OCI-LY1 (cell line): Measurements from ENCODE around the gene HOXD4.

Source experiments
- H2AFZ ChIP-seq: fragments of 200-600 bp; sonication (generic), shearing (Covaris generic); 2 replicates; pipeline ENCODE4 v1.6.0; 2014; ENCODE audit warnings: antibody characterized with exemption, mild to moderate bottlenecking, low read length
- H3F3A ChIP-seq: fragments of 200-600 bp; sonication (generic), shearing (Covaris generic); 2 replicates; pipeline ENCODE4 v1.6.0; 2014; ENCODE audit warnings: mild to moderate bottlenecking, antibody characterized with exemption, low read length, moderate library complexity; ENCODE audit not compliant: insufficient read depth
- H3K27ac ChIP-seq: fragments of 200-600 bp; sonication (generic); 2 replicates; pipeline ENCODE4 v1.5.1; 2014; ENCODE audit warnings: low read length, mixed run types, mild to moderate bottlenecking, low read depth; ENCODE audit not compliant: poor library complexity, severe bottlenecking
- H3K27me3 ChIP-seq: fragments of 200-600 bp; sonication (generic); 2 replicates; pipeline ENCODE4 v1.6.0; 2014; ENCODE audit warnings: antibody characterized with exemption, mild to moderate bottlenecking, low read length, moderate library complexity; ENCODE audit not compliant: insufficient read depth
- H3K36me3 ChIP-seq: fragments of 200-600 bp; sonication (generic); 2 replicates; pipeline ENCODE4 v1.6.1; 2014; ENCODE audit warnings: mild to moderate bottlenecking, antibody characterized with exemption, low read length, moderate library complexity, mixed read lengths; ENCODE audit not compliant: insufficient read depth
- H3K4me1 ChIP-seq: fragments of 200-600 bp; sonication (generic); 2 replicates; pipeline ENCODE4 v1.5.1; 2014; ENCODE audit warnings: mild to moderate bottlenecking, low read length, moderate library complexity; ENCODE audit not compliant: insufficient read depth, severe bottlenecking
- H3K4me2 ChIP-seq: fragments of 200-600 bp; sonication (generic), shearing (Covaris generic); 2 replicates; pipeline ENCODE4 v1.6.1; 2014; ENCODE audit warnings: low read length
- H3K4me3 ChIP-seq: fragments of 200-600 bp; sonication (generic); 2 replicates; pipeline ENCODE4 v1.5.1; 2014; ENCODE audit warnings: low read length, low read depth, mild to moderate bottlenecking, mixed read lengths; ENCODE audit not compliant: poor library complexity, severe bottlenecking
- H3K79me2 ChIP-seq: fragments of 200-600 bp; shearing (Covaris generic); 2 replicates; pipeline ENCODE4 v1.6.1; 2016; ENCODE audit warnings: mixed run types, low read length, mixed read lengths; ENCODE audit not compliant: insufficient read depth
- H3K9ac ChIP-seq: fragments of 200-600 bp; sonication (generic), shearing (Covaris generic); 2 replicates; pipeline ENCODE4 v1.6.1; 2014; ENCODE audit warnings: mild to moderate bottlenecking, low read length, mixed read lengths
- H3K9me2 ChIP-seq: fragments of 200-600 bp; sonication (generic), shearing (Covaris generic); 2 replicates; pipeline ENCODE4 v1.6.1; 2014; ENCODE audit warnings: low read depth, mild to moderate bottlenecking, low read length, mixed read lengths
- H3K9me3 ChIP-seq: fragments of 200-600 bp; shearing (Covaris generic); 2 replicates; pipeline ENCODE4 v1.6.1; 2014; ENCODE audit warnings: low read length, mixed read lengths
- H4K20me1 ChIP-seq: fragments of 200-600 bp; sonication (generic), shearing (Covaris generic); 2 replicates; pipeline ENCODE4 v1.6.0; 2016; ENCODE audit warnings: mild to moderate bottlenecking, low read length; ENCODE audit not compliant: insufficient read depth
- EZH2 ChIP-seq: fragments of 200-600 bp; sonication (generic), shearing (Covaris generic); IDR thresholded peaks from 2 replicates; pipeline ENCODE4 v1.8.0; 2017; ENCODE audit warnings: borderline replicate concordance, mixed run types, mild to moderate bottlenecking, antibody characterized with exemption, low read length, moderate library complexity, mixed read lengths
- TF ChIP-seq, protein P1 (sequence below): fragments of 200-600 bp; sonication (generic), shearing (Covaris generic); IDR thresholded peaks from 2 replicates; pipeline ENCODE4 v1.5.1; 2017; ENCODE audit warnings: mild to moderate bottlenecking, antibody characterized with exemption, low read length, moderate library complexity, mixed read lengths

Gene HOXD4

DNA sequence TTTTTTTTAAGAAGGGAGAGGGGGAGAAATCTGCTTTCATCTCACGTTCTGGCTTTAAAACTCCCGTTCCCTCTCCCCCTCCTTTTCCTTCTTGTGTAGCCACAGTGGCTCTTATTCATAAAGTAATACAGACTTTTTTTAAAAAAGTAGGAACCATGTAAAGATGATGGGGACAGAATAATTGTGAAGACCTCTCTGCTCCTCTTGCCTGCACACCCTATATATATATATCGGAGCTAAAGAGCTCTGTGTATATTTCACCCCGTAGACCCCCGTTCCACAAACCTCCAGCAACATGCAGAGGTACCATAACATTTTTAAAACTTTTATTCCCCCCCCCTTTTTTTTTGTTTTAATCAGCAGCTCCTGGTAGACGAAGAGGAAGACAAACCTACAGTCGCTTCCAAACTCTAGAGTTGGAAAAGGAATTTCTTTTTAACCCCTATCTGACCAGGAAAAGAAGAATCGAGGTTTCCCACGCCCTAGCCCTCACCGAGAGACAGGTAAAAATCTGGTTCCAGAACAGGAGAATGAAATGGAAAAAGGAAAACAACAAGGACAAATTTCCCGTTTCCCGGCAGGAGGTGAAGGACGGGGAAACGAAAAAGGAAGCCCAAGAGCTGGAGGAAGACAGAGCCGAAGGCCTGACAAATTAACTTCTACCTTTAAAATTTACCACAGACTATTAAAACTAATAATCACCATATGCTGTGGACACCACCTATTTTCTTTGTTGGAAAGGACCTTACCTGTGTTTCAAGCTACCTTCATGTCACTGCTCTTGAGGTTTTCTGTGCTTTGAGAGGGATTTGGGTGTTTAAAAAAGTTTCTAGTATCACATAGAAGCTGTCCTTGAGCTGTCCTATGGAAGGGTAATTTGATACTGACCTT, 20.1 kb upstream of the HOXD4 start:
- H3K79me2 ChIP-seq: no peaks in the 10 kb centered on the region
- H3K36me3 ChIP-seq: no peaks in the 10 kb centered on the region
- H3K27ac ChIP-seq: no peak overlapping the region
- no peaks in the 10 kb centered on the region for H3F3A ChIP-seq
- H3K9me2 ChIP-seq: no peaks in the 10 kb centered on the region
- TF ChIP-seq, protein P1, sequence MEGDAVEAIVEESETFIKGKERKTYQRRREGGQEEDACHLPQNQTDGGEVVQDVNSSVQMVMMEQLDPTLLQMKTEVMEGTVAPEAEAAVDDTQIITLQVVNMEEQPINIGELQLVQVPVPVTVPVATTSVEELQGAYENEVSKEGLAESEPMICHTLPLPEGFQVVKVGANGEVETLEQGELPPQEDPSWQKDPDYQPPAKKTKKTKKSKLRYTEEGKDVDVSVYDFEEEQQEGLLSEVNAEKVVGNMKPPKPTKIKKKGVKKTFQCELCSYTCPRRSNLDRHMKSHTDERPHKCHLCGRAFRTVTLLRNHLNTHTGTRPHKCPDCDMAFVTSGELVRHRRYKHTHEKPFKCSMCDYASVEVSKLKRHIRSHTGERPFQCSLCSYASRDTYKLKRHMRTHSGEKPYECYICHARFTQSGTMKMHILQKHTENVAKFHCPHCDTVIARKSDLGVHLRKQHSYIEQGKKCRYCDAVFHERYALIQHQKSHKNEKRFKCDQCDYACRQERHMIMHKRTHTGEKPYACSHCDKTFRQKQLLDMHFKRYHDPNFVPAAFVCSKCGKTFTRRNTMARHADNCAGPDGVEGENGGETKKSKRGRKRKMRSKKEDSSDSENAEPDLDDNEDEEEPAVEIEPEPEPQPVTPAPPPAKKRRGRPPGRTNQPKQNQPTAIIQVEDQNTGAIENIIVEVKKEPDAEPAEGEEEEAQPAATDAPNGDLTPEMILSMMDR: no peak
- no peak for TF ChIP-seq EZH2
- H4K20me1 ChIP-seq: no peaks in the 10 kb centered on the region
- no peaks in the 10 kb centered on the region; the same call in none of the 2 replicates for H3K27me3 ChIP-seq
- H2AFZ ChIP-seq: no peak overlapping the region
- H3K9ac ChIP-seq: no peak overlapping the region
- H3K4me1 ChIP-seq: no peaks in the 10 kb centered on the region
- H3K9me3 ChIP-seq: no peaks in the 10 kb centered on the region
- H3K4me3 ChIP-seq: no peak overlapping the region
- H3K4me2 ChIP-seq: no peak overlapping the region

DNA sequence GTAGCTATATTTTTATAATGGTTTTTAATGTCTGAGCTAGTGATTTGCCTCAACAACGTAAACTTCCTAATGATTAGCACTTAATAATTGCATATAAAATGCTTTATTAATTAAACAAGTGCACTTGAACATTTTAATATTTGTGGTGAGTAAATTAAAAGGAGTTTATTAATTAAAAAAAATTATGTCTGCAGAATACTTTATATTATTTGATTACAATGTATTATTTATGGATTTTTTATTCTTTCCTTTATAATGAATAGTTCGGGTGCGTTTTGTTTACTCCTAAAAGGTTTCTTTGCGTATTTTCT, 19.5 kb upstream of the HOXD4 start:
- H2AFZ ChIP-seq: no peak overlapping the region
- no peaks in the 10 kb centered on the region; the same call in 1 of the 2 replicates for H3K27me3 ChIP-seq
- H3K27ac ChIP-seq: no peak overlapping the region
- no peaks in the 10 kb centered on the region for H3K9me3 ChIP-seq
- H3K9me2 ChIP-seq: no peaks in the 10 kb centered on the region
- H3K4me1 ChIP-seq: no peaks in the 10 kb centered on the region
- TF ChIP-seq EZH2: no peak
- TF ChIP-seq, protein P1: no peak
- H3F3A ChIP-seq: no peaks in the 10 kb centered on the region
- H3K4me3 ChIP-seq: no peak overlapping the region
- H3K4me2 ChIP-seq: no peak overlapping the region
- no peaks in the 10 kb centered on the region for H3K36me3 ChIP-seq
- no peaks in the 10 kb centered on the region for H3K79me2 ChIP-seq
- H3K9ac ChIP-seq: no peak overlapping the region
- H4K20me1 ChIP-seq: no peaks in the 10 kb centered on the region

DNA sequence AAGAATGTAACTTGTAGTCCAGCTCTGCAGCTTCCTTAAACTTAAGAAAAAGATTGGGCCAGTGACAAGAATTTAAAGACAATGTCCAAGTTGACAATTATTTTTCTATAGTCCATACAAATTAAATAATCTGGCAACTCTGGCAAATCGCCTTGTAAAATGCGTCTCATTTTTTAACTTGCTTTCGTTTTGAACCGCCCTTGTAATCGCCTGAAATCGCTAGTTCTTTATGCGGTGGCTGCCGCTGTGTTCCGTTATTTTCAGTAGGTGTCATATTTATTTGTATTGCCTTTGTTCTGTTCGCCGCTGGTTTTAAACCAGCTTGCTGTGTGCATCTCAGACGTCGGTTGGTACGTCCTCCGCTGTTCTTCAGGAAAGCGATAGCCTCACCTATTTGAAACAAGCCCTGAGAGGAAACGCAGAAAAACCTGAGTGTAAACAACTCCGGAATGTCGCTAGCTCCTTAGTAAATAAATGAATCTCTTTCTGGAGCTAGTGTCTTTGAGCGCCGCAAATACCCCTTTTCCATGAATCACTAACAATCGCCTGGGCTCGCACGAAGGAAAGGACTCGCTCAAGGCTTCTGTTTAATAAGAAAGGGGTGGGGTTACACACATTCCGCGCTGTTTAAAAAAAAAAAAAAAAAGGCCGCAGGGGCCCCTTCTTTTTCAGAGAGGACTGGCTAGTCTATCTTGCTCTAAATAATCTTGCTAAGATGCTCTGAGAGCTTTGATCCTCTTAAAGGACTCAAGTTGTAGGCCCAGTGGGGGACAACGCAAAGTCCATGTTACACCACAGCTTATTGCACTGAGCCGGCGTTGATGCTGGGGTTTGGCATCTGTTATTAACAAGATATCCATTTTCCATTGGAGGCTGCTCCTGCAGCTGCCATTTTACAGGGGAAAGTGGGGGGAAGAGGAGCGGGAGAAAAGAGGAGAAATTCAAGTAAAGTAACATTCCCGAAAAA, 18.9 kb upstream of the HOXD4 start:
- Histone ChIP-seq H4K20me1 (no peaks in the 10 kb centered on the region), H3K36me3 (no peaks in the 10 kb centered on the region), H3F3A (no peaks in the 10 kb centered on the region), H3K4me2 (no peak overlapping the region), H3K27me3 (no peaks in the 10 kb centered on the region; the same call in 1 of the 2 replicates), H3K4me1 (no peaks in the 10 kb centered on the region), H3K9ac (no peak overlapping the region), H3K27ac (no peak overlapping the region), H2AFZ (no peak overlapping the region), H3K9me2 (no peaks in the 10 kb centered on the region), H3K79me2 (no peaks in the 10 kb centered on the region), H3K4me3 (no peak overlapping the region), H3K9me3 (no peaks in the 10 kb centered on the region)
- TF ChIP-seq, protein P1: no peak
